Sciatic nerve (tissue), 2 donors: ENCODE measurements around the gene DCBLD1. TPM values are rescaled to one million over a fixed set of nuclear protein-coding genes. Genes with fewer than 3 reads are reported as not detected.

Experiments
- ATAC-seq: fragments of 200-7000 bp; cut with Tn5 transposase; one replicate; pipeline ENCODE4 v1.9.1; 2020; ENCODE audit warnings: mild to moderate bottlenecking, moderate library complexity
- DNase-seq: peaks from one replicate; pipeline ENCODE4 v3.0.0-alpha.2; 2020; ENCODE audit warnings: low spot score
- intact Hi-C: fragments of 100-400 bp; cut with DNase I; formaldehyde crosslinking; loops from one replicate; pipeline ENCODE4 v1.14.2; 2022
- total RNA-seq: library from RNA; stranded (reverse); fragmentation: NEBNext Ultra II Directional; extraction: Animal tissue kit (Norgen Biotek cat#: 25700); gene quantifications from one replicate; pipeline ENCODE4 v1.2.1, GENCODE V29; 2021
- donor health status: DM: no; HTN: no; CAD: no.
- donor health status: DM: no; HTN: no; CAD: no.

Gene DCBLD1
- total RNA-seq, 1 donor from 2014 or later, result 13.6 TPM

- DNase-seq (no peak), ATAC-seq (no peak)
- intact Hi-C loops, result loop anchor here (5.0 kb wide), 1 partner anchor 1516 kb away; no protein-coding TSS in a partner anchor
Measured at GRCh38 chr6:117591405-117591804, 108.9 kb downstream of the DCBLD1 start.

- intact Hi-C loops, result loop anchor here (5.0 kb wide), 1 partner anchor 1514 kb away; no protein-coding TSS in a partner anchor
- no peak for DNase-seq
- no peak for ATAC-seq
Measured at GRCh38 chr6:117592983-117593759, 110.7 kb downstream of the DCBLD1 start.

DNA sequence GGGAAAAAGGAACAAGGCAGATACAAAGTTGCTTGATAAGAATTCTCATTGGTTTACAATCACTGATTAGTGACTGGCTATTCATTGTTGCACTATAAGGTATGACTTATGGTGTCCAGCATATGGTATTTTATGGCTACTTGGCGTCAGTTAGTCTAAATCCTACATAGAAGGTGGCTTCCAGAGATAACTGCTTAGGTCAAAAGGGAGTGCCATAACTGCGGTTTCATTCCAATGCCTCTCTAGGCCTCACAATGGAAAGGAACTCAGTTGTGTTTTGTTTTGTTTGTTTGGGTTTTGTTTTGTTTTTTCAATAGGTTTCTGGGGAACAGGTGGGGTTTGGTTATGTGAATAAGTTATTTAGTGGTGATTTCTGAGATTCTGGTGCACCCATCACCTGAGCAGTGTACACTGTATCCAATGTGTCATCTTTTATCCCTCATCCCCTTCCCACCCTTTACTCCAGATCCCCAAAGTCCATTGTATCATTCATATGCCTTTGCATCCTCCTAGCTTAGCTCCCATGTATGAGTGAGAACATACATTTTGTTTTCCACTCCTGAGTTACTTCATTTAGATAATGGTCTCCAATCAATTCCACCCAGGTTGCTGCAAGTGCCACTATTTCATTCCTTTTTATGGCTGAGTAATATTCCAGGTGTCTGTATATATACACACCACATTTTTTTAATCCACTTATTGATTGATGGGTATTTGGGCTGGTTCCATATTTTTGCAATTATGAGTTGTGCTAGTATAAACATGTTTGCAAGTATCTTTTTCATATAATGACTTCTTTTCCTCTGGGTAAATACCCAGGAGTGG lies 112.8 kb downstream of the DCBLD1 start:
- no peak for ATAC-seq
- DNase-seq, result no peak
- intact Hi-C loops, result no loop called here

- ATAC-seq (no peak), DNase-seq (no peak)
- intact Hi-C loops, result no loop called here
Measured at GRCh38 chr6:117597755-117598154, 115.3 kb downstream of the DCBLD1 start.

Other genes starting within 250 kb of the DCBLD1 start
- not detected for gene VGLL2, start 217.1 kb upstream of the DCBLD1 start, total RNA-seq
- gene ROS1, start 56.7 kb upstream of the DCBLD1 start, total RNA-seq, result 0.04 TPM
- gene GOPC, start 119.8 kb downstream of the DCBLD1 start, total RNA-seq, result 31.5 TPM
- 25.9 TPM for gene NUS1, start 192.8 kb downstream of the DCBLD1 start, total RNA-seq